NCI-H1694 (cell line): ENCODE data around the gene ATXN1.
"Not testable (repeated sequence)": the region's sequence is repeated elsewhere in the genome, so short reads cannot be mapped to it uniquely, and the experiment has no call there.

ENCODE experiments used
- DNase-seq: peaks from one replicate; lab custom pipeline; 2025; lab: John Stamatoyannopoulos, UW

The ATXN1 gene

DNA sequence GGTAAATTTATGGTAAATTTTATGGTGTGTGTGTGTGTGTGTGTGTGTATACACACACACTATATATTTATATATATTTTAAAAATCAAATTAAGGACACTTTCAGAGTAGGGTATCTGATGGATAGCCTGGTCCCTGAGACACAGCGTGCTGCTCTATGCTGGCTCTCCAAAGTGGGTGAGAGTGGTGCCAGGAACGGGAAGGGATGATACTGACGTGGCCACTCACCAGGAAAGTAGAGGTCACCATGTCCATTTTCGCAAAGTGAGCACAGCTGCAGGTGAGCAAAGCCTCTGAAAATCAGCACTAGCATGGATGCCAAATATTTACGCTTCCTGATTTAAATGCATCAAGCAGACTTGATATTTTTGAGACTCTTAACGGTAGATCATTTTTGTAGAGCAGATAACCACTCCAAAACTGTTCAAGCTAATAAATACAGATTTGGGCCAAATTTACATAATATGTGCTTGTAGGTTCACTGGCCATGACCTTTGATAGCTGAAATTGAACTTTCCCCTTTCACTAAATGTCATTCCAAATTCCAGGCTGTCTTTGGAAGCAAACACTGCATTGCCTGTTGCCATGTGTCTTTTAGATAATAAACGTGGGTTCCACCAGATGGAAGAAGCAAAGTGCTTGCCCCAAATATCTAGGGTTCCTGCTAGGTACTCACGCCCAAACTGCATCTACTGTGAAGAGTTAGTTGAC, 116.6 kb downstream of the ATXN1 start:
- no peak for DNase-seq

DNA sequence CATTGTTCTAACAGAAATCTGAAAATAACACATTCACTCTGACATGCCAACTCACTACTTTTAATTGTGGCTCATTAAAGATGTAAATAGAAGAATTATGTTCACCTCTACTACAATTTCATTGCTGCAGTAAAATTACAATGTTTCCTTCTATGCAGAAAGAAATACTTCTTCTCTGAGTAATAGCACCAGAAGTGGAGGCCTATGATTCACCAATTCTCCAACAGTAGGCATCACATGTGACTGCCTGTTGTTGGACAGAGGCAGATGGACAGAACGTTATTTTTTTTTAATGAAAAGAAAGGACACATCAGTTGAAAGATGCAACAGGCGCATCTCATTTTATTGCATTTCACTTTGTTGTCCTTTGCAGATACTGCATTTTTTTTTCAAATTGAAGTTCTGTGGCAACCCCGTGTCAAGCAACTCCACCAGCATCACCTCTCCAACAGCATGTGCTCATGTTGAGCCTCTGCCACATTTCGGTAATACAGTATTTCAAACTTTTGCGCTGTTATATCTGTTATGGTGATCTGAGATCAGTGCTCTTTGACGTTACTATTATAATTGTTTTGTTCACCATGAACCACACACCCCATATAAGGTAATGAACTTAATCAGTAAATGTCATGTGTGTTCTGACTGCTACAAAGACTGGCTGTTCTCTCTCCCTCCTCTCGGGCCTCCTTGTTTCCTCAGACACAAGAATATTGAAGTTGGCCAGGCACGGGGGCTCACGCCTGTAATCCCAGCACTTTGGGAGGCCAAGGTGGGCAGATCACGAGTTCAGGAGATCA, 121.4 kb downstream of the ATXN1 start:
- no peak for DNase-seq

DNA sequence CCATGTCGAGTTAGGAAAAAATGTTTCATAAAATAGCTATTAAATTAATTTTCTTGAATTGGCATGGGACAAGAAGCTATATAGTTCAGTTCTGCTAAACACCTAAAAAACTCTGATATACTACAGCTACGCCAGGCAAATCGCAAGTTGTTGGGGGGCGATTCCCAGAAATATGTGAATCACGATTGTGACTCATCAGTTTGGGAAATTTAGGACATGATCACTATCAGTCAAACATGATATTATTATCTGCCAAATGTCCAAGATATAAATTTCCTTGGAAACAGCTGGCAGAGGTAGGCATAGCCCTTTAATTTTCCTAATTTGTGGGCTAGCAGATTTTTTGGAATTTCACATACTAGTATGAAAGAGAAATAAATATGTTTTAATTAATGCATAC, 123.6 kb downstream of the ATXN1 start:
- no peak for DNase-seq

DNA sequence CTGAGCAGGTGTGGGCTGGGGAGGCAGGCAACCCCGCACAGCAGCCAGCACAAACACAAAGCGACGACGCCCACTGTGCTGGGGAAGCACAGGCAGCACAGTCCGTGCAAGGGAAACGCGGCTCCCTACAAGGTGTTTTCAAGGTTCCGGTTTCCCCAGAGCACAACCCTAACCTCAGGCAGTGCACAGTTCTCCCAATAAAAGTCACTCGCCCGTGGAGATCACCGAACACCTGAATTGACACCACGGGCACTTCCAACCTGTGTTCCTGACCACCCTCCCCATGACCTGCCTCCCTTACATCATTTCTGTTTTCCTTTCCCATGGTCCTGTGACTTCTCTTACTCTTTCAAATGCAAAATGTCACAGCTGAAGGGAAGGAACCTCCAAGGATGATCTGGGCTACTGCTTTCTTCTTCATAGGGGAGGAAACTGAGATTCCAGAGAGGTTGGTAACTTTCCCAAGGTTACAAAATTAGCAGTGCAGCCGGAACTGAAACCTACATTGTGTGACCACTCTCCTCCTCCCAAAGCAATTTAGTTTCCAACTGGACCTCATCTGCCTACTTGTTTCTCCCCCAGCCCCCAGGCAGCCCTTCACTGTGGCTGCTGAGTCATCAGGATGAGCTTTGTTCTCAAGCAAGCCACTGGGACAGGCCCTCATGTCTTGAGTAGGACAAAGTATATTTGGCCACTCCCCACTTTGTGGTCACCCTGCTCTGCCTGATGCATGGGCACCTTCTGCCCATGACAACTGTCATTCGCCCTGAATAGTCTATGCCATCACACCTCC, 125.3 kb downstream of the ATXN1 start:
- no peak for DNase-seq

DNA sequence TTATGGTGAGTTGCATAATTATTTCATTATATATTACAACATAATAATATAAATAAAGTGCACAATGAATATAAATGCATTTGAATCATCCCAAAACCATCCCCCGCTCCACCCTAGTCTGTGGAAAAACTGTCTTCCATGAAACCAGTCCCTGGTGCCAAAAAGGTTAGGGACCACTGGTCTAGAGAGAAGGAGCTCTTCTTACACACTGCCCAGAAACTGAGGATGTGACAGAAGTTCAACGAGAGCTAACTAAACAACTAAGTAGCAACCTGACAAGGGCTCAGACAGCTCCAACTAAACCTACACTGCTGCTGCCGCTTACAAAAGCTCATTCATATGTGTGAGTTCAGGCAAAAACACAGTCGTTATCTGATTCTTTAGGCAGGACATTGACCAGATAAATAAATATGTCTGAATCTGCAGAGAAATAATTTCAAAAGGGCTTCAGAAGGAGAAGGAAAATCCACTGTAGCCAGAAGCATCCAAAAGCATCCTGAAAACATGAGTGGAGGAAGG, 125.9 kb downstream of the ATXN1 start:
- DNase-seq, result no peak

DNA sequence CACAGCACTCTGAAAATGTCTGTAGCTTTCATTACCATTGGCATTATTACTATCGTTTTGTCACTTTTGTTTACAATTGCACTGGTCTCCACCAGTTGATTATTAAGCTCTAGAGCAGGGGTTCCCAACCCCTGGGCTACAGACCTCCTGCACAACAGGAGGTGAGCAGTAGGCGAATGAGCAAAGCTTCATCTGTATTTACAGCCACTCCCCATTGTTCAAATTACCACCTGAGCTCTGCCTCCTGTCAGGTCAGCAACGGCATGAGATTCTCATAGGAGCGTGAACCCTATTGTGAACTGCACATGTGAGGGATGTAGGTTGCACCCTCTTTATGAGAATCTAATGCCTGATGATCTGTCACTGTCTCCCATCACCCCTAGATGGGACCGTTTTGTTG, 126.4 kb downstream of the ATXN1 start:
- no peak for DNase-seq

DNA sequence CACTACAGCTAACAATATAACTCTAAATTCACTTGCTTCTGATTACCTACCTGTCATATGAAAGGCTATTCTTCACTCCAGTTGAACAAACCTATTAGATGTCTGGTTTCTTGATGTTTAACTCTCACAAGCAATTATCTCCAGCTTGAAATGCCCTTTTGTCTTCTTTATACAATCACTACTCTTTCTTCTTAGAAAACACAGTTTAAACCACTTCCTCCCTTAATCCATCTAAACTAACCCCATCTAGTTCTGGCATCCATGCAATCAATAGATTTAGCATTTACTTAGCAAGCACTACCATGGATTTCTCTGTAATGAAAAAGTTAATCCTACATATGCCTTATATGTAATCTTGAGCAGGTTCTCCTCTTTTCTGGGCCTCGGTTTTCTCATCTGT, 127.3 kb downstream of the ATXN1 start:
- DNase-seq, result no peak

DNA sequence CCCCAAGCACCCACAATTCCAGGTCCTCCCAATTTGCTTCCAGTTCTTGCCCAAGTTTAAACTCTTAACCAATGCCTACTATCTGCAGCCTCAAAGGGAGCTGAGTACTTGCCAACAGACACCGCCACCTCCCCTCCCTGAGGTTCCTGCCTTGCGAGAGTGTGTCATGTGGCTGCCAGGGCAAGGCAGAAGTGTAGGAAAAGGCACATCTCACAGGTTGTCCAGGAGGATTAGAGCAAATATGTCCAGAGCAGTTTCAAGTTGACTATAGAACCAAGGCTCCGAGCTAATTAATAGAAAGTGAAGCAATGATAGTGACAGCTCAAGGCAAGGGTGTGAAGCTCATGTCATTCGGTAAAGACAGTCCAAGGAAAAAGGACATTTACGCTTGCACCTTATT, 127.8 kb downstream of the ATXN1 start:
- no peak for DNase-seq

DNA sequence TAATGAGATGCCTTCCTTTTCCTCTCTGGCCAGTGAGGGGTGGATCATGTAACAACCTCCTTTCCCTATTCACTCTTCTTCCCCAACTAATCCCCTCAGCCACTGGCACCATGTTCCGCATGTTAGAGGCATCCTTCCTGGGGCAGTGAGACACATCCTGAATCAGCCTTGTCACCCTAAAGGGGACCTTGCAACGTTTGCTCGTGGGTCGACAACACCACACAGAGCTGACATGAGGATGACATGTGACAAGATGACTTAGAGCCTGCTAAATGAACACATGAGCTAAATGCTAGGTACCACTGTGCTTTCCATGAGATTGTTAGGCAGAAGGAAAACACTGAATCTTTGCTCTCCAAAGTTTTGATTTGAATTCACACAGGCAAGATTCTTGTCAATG, 129.2 kb downstream of the ATXN1 start:
- DNase-seq, result no peak

DNA sequence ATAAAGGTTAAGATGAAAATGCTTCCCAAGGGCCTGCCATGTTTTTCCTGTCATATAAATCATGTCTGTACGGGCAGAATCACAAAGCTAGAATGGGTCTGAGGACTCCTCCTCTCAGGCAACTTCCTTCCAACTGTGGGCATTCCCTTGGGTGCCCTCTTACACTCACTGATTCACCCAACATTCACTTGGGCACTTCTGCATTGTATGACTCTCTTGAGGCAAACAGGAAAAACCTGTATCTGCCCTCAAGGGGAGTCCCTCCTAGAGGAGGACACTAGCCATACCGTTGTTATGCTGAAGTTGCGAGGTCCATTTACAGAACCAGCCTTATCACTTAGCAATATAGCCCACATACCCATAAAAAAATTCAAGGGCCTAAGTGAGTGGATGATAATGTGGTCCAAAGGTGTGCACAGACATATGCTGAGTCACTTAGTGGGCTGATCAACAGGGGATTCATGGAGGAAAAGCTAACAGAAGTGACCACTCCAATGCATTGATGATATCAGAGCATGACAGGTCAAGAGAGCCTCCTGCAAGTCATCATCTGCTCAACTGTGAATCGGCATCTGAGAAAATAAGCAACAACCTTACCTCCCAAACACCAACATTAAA, 131.1 kb downstream of the ATXN1 start:
- no peak for DNase-seq

DNA sequence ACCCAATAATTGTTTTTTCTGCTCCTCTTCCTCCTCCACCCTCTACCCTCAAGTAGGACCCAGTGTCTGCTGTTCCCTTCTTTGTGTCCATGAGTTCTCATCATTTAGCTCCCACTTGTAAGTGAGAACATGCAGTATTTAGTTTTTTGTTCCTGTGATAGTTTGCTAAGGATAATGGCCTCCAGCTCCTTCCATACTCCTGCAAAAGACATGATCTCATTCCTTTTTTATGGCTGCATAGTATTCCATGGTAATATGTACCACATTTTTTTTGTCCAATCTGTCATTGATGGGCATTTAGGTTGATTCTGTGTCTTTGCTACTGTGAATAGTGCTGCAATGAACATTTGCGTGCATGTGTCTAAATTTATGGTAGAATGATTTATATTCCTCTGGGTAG, 132.7 kb downstream of the ATXN1 start:
- DNase-seq, result not testable (repeated sequence)

DNA sequence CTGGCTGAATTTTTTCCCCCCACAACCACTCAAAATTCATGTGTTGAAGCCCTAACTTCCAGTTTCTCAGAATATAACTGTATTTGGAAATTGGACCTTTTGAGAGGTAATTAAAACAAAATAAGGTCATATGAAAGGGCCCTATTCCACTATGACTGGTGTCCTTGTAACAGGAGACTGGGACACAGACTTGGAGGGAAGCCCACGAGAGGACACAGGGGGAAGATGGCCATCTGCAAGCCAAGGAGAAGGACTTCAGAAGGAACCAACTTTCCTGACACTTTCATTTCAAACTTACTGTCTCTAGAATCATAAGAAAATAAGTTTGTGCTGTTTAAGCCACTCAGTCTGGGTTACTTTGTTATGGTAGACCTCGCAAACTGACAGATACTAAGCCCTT, 134.6 kb downstream of the ATXN1 start:
- DNase-seq, result no peak

DNA sequence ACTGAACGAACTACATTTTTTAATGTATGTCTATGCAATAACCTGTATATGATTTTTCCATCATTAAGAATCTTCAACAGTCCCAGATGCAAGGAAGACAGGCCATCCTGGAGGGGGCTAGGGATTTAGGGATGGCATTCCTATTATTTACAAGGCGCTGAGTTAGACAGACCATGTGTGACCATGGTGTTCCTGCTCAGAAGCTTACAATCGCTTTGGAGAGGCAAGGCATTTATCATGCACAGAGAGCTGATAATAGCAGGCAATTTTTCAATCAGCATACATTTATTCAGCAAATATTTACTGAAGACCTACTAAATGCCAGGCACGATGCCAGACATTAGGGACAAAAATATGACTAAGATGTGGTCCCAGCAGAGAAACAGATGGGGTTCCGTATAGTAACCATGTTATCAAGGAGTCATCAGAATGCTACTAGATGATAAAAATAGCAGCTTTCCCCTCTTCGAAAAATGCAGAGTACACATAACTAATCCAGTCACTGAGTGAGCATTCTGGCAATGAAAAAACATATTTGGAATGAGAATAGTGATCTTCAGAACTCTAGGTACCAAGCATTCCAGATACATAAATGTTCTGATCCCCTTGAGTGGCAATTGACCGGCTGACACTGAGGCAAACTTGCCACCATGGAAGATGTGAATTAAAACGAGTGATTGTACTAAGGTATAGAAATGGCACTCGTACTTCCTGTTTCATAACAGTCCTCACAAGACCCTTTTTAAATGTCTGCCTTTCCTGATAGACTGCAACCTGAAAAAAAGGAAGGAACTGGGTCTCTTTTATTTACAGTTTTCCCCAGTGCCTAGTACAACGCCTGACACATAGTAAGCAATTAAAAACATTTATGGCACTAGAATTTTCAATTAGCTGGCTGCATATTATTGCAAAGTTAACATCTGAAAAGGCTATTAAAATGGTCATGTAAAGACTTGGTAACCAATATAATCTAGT, 135.7 kb downstream of the ATXN1 start:
- no peak for DNase-seq

DNA sequence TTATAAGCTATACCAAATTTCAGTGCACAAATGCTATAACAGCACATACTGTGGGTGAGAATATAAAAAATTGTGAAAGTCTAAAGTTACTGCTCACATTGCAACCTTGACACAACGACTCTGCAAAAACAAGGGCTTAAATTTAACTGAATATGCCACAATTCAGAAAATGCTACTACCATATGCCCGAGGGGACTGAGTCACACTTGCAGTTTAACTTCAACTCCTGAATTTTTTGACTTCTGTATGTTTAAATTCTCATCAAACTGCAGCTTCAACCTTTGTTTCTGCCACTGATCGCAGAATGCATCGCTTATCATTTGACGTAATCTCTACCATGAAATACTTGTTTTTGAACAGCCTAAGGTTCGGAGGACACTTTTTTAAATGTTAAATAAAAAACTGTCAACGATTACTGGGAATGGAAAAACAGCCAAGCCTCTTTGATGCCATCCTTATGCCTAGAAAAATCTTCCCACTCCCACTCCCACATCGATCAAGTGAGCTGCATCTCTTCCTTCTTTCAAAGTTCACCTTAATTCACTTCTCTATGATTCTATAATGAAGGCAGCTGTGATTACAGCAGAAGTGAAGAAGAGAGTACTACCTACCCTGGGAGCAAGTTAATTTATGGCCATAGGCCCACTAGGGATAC, 136.5 kb downstream of the ATXN1 start:
- no peak for DNase-seq

DNA sequence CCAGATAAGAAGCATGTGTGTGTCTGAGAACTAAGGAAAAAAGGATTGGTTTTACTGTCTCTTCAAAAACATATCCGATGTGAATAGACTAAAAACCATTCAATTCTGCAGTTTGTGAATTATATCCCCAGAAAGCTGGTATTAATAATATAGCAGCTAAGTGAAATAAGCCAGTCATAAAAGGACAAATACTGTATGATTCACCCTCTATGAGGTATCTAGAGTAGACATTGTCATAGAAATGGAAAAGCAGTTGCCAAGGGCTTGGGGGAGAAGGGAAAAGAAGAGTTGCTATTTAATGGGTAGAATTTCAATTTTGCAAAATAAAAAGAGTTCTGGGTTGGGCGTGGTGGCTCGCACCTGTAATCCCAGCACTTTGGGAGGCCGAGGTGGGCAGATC, 137.5 kb downstream of the ATXN1 start:
- no peak for DNase-seq

DNA sequence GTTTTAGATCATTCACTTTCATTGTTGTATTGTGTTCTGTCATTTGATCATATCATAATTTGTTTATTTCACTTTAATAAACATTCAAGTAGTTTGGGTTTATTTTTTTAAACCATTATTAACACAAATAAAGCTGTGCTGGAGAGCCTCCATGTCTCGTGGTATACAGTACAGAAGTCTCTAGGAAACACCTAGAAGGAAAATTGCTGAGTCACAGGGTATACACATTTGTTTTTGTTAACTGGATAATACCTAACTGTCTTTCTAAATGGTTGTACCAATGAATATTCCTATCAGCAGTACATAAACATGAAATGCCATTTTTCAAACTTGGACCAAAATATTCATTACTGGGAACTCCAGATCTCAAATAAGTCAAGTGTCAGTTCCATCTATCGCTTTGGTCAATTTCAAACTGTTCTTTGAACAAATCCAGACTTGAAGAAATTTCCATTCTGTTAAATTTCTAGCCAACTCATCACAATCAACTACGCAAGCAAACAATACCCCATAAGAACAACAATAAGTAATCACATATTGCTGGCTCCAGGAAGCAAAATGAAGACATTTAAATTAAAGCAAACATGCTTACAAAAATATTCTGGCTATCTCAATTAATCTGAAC, 138.1 kb downstream of the ATXN1 start:
- no peak for DNase-seq

DNA sequence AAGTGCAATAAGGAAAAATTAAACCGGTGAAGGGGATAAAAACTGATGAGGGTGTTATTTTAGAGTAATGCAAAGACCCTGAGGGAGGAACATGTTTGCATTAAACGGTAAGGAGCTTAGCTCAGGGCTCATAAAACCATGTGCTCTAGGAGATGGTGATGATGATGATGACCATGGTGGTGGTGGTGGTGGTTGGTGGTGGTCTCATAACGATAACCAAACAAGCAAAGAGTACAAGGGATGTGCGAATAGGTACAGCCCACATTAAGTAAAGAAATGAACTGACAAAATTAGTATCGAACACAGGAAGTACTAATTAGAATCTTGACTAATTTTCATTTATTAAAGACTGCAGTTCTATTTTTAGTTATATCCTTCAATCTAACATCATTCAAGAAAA, 139.1 kb downstream of the ATXN1 start:
- DNase-seq, result no peak

DNA sequence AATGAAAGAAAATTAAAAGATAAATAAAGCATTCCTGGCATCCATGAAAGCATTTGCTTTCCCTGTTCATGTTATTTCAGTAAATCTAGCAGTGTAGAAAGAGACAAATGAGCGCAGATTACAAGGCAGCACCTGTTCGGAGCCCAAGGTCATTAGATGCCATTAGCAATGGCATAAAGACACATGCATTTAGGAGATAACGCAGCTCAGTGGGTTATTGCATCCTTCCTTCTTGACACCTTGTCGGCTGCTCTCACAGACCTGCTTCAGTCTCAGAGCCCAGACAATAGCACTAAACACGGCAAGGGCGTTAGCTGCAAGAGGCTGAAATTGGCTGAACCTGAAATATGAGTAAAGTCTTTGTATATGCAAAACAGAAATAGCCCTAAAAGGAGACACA, 140.3 kb downstream of the ATXN1 start:
- no peak for DNase-seq

DNA sequence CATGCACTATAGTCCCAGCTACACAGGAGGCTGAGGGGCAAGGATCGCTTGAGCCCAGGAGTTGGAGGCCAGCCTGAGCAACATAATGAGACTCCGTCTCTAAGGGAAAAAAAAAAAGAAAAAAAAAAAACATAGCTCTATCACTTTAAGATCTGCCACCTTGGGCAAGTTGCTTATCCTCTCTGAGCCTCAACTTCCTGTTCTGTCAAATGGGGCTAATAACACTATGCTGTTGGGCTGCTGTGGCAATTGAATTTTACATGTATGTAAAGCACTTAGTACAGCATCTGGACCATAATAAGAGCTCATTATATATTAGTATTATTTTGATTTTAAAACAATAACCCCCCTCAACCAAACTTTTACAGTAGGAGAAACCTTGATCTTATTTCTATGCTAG, 141.5 kb downstream of the ATXN1 start:
- DNase-seq, result no peak

DNA sequence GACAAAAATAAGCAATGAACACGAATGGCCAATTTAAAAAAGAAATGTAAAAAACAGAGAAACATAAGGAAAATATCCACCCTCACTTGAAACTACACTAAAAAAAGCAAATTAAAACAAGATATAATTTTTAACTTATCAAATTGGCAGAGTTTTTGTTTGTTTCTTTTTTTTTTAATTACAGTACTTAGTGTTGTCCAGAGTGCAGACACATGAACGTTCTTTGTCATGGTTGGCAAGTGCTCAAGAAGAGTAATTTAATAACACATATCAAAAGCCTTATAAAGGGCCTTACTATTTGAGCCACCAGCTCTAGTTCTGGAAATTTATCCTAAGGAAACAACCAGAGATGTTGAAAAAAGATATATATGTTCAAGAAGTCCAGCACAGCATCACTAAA, 142.3 kb downstream of the ATXN1 start:
- no peak for DNase-seq
